WTC11 (cell line): ENCODE measurements around the gene BASP1. TPM values are rescaled to one million over a fixed set of nuclear protein-coding genes. Genes with fewer than 3 reads are reported as not detected.

Experiments
- ATAC-seq: fragments of 200-7000 bp; cut with Tn5 transposase; 2 replicates; pipeline ENCODE4 v1.10.0; 2021; ENCODE audit warnings: mild to moderate bottlenecking, moderate library complexity
- CTCF ChIA-PET: fragments of 300-600 bp; sonication (Branson Sonifier 250); formaldehyde crosslinking; loops from one replicate; lab custom pipeline; 2021; ENCODE audit warnings: antibody characterized with exemption; lab: Charles Lee
- POLR2A ChIA-PET: fragments of 350-600 bp; sonication (Branson Sonifier 250); formaldehyde crosslinking; loops from one replicate; lab custom pipeline; 2021; ENCODE audit warnings: antibody characterized with exemption; lab: Charles Lee
- DNase-seq: peaks from one replicate; pipeline ENCODE4 v3.0.0; 2021; ENCODE audit warnings: low spot score
- H3K27ac Mint-ChIP-seq: 2 replicates; pipeline ENCODE4 v1.8.0; 2021; ENCODE audit warnings: mixed read lengths
- H3K27me3 Mint-ChIP-seq: 2 replicates; pipeline ENCODE4 v1.8.0; 2021; ENCODE audit warnings: low read depth, mild to moderate bottlenecking, moderate library complexity, mixed read lengths
- H3K36me3 Mint-ChIP-seq: 2 replicates; pipeline ENCODE4 v1.8.0; 2021; ENCODE audit warnings: mixed read lengths
- H3K4me1 Mint-ChIP-seq: 2 replicates; pipeline ENCODE4 v1.8.0; 2022; ENCODE audit warnings: mixed read lengths
- H3K4me3 Mint-ChIP-seq: 2 replicates; pipeline ENCODE4 v1.8.0; 2021; ENCODE audit warnings: mild to moderate bottlenecking, moderate library complexity, mixed read lengths
- H3K9me3 Mint-ChIP-seq: 2 replicates; pipeline ENCODE4 v1.8.0; 2021; ENCODE audit warnings: mixed read lengths
- CREM ChIP-seq: sonication (generic); formaldehyde crosslinking; IDR thresholded peaks from 2 replicates; pipeline ENCODE4 v1.8.1; 2022; ENCODE audit warnings: mild to moderate bottlenecking, missing genetic modification reagents, moderate library complexity
- FOXK1 ChIP-seq: sonication (generic); formaldehyde crosslinking; IDR thresholded peaks from 2 replicates; pipeline ENCODE4 v1.8.0; 2022; ENCODE audit warnings: mild to moderate bottlenecking, moderate library complexity, missing genetic modification reagents
- IRF2 ChIP-seq: sonication (generic); formaldehyde crosslinking; IDR thresholded peaks from 2 replicates; pipeline ENCODE4 v1.8.0; 2022; ENCODE audit warnings: low read depth, missing genetic modification reagents, borderline replicate concordance
- NFATC4 ChIP-seq: fragments of 250-450 bp; sonication (Bioruptor Pico); IDR thresholded peaks from 2 replicates; pipeline ENCODE4 v1.9.0; 2021; ENCODE audit warnings: mild to moderate bottlenecking
- NR2C2 ChIP-seq: sonication (generic); formaldehyde crosslinking; IDR thresholded peaks from 2 replicates; pipeline ENCODE4 v1.8.0; 2022; ENCODE audit warnings: mild to moderate bottlenecking, missing genetic modification reagents
- TCF7 ChIP-seq: sonication (generic); formaldehyde crosslinking; IDR thresholded peaks from 2 replicates; pipeline ENCODE4 v1.8.0; 2022; ENCODE audit warnings: mild to moderate bottlenecking, low read depth, missing genetic modification reagents, moderate library complexity
- TEAD4 ChIP-seq: sonication (generic); formaldehyde crosslinking; IDR thresholded peaks from 2 replicates; pipeline ENCODE4 v1.8.0; 2022; ENCODE audit warnings: mild to moderate bottlenecking, missing genetic modification reagents
- TP53 ChIP-seq: sonication (generic); formaldehyde crosslinking; IDR thresholded peaks from 2 replicates; pipeline ENCODE4 v1.8.1; 2023; ENCODE audit warnings: mild to moderate bottlenecking, missing genetic modification reagents
- total RNA-seq: library from RNA; stranded (reverse); gene quantifications from 3 replicates; pipeline ENCODE4 v1.2.3, GENCODE V29; 2021
- TF ChIP-seq, protein P1 (sequence below): sonication (generic); formaldehyde crosslinking; IDR thresholded peaks from 2 replicates; pipeline ENCODE4 v1.8.1; 2023; ENCODE audit warnings: mild to moderate bottlenecking, missing genetic modification reagents
- TF ChIP-seq, protein P2 (sequence below): fragments of 250-450 bp; sonication (Bioruptor Pico); IDR thresholded peaks from 2 replicates; pipeline ENCODE4 v1.9.0; 2021; ENCODE audit warnings: mild to moderate bottlenecking, borderline replicate concordance
- TF ChIP-seq, protein P3 (sequence below): sonication (generic); formaldehyde crosslinking; IDR thresholded peaks from 2 replicates; pipeline ENCODE4 v1.8.1; 2023; ENCODE audit warnings: mild to moderate bottlenecking, missing genetic modification reagents, moderate library complexity
- TF ChIP-seq, protein P4 (sequence below): sonication (generic); formaldehyde crosslinking; IDR thresholded peaks from 2 replicates; pipeline ENCODE4 v1.8.0; 2022; ENCODE audit warnings: missing genetic modification reagents
- TF ChIP-seq, protein P5 (sequence below): sonication (generic); formaldehyde crosslinking; IDR thresholded peaks from 2 replicates; pipeline ENCODE4 v1.8.0; 2022; ENCODE audit warnings: mild to moderate bottlenecking, missing genetic modification reagents
- TF ChIP-seq, protein P6 (sequence below): sonication (generic); formaldehyde crosslinking; IDR thresholded peaks from 2 replicates; pipeline ENCODE4 v1.8.1; 2022; ENCODE audit warnings: mild to moderate bottlenecking, missing genetic modification reagents, moderate library complexity, borderline replicate concordance
- TF ChIP-seq, protein P7 (sequence below): sonication (generic); formaldehyde crosslinking; IDR thresholded peaks from 2 replicates; pipeline ENCODE4 v1.8.1; 2023; ENCODE audit warnings: mild to moderate bottlenecking, missing genetic modification reagents, moderate library complexity
- TF ChIP-seq, protein P8 (sequence below): sonication (generic); formaldehyde crosslinking; IDR thresholded peaks from 2 replicates; pipeline ENCODE4 v1.8.1; 2023; ENCODE audit warnings: mild to moderate bottlenecking, missing genetic modification reagents, borderline replicate concordance

The BASP1 gene
- total RNA-seq, 1 experiment from 2014 or later, result 108 TPM

DNA sequence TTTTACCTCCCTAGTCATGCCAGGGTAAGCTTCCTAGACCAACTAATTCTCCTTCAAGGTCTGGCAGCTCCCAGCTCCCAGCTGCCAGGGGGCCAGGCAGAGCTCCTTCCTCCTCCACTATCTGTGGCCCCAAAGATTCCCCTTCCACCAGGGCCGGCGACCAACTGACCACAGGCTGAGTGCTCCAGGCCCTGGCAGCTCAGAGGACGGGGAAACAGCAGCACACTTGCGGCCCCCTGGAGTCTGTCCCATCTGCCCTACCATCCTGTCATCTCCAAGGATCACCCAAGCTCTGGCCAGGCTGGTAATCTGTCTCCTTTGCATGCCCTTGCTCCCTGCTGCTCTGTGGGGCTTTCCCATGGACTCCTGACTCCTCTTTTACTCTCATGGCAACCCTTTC lies 31.2 kb upstream of the BASP1 start (continued):
- TF ChIP-seq, protein P1, sequence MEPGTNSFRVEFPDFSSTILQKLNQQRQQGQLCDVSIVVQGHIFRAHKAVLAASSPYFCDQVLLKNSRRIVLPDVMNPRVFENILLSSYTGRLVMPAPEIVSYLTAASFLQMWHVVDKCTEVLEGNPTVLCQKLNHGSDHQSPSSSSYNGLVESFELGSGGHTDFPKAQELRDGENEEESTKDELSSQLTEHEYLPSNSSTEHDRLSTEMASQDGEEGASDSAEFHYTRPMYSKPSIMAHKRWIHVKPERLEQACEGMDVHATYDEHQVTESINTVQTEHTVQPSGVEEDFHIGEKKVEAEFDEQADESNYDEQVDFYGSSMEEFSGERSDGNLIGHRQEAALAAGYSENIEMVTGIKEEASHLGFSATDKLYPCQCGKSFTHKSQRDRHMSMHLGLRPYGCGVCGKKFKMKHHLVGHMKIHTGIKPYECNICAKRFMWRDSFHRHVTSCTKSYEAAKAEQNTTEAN, result no peak
- TF ChIP-seq, protein P2, sequence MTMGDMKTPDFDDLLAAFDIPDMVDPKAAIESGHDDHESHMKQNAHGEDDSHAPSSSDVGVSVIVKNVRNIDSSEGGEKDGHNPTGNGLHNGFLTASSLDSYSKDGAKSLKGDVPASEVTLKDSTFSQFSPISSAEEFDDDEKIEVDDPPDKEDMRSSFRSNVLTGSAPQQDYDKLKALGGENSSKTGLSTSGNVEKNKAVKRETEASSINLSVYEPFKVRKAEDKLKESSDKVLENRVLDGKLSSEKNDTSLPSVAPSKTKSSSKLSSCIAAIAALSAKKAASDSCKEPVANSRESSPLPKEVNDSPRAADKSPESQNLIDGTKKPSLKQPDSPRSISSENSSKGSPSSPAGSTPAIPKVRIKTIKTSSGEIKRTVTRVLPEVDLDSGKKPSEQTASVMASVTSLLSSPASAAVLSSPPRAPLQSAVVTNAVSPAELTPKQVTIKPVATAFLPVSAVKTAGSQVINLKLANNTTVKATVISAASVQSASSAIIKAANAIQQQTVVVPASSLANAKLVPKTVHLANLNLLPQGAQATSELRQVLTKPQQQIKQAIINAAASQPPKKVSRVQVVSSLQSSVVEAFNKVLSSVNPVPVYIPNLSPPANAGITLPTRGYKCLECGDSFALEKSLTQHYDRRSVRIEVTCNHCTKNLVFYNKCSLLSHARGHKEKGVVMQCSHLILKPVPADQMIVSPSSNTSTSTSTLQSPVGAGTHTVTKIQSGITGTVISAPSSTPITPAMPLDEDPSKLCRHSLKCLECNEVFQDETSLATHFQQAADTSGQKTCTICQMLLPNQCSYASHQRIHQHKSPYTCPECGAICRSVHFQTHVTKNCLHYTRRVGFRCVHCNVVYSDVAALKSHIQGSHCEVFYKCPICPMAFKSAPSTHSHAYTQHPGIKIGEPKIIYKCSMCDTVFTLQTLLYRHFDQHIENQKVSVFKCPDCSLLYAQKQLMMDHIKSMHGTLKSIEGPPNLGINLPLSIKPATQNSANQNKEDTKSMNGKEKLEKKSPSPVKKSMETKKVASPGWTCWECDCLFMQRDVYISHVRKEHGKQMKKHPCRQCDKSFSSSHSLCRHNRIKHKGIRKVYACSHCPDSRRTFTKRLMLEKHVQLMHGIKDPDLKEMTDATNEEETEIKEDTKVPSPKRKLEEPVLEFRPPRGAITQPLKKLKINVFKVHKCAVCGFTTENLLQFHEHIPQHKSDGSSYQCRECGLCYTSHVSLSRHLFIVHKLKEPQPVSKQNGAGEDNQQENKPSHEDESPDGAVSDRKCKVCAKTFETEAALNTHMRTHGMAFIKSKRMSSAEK, result no peak
- no peak for TF ChIP-seq NR2C2 (CRISPR knock-in tag)

DNA sequence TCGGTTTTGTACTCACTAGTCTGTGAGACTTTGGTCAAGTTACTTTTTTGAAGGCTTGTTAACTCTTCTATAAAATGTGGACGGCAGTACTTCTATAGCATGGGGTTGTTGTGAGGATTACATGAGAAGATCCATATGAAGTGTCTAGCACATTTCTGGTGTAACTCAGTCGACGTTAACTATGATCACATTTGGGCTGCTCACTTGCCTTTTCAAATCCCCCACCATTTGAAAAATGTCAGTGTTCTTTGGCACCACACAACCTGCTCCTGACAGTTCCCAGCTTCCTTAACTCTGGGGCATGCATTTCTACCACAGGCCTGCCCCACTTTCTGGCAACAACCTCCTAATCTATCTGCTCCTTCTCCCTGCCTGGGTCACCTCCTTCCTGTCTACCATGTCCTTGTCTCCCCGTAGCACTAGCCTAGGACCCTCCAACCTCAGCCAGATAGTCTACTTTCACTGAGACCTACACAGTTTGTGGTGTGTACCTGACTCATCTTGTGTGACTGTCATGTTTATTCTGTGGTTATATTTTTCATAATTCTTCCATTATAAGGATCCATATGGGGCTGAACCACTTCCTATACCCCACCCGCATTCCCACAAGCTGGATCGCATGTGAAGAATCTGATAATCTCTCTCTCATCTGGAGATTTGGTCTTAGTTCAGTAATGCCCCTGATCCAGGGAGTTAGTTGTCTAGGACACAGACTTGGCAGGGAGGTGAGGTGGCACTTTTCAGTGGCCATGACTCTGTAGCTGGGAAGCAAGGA lies 30.2 kb upstream of the BASP1 start:
- Mint-ChIP-seq H3K4me3 (no peak overlapping the region), H3K4me1 (peaks cover 14% of the 10 kb centered on the region), H3K27me3 (no peaks in the 10 kb centered on the region), H3K36me3 (no peaks in the 10 kb centered on the region), H3K9me3 (peaks cover 4% of the 10 kb centered on the region), H3K27ac (no peak overlapping the region)
- ATAC-seq, result no peak
- ChIA-PET CTCF (no interaction called here), POLR2A (no interaction called here)
- TF ChIP-seq, protein P3, sequence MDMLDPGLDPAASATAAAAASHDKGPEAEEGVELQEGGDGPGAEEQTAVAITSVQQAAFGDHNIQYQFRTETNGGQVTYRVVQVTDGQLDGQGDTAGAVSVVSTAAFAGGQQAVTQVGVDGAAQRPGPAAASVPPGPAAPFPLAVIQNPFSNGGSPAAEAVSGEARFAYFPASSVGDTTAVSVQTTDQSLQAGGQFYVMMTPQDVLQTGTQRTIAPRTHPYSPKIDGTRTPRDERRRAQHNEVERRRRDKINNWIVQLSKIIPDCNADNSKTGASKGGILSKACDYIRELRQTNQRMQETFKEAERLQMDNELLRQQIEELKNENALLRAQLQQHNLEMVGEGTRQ (CRISPR knock-in tag), result no peak
- TF ChIP-seq TCF7, result no peak
- TF ChIP-seq, protein P4, sequence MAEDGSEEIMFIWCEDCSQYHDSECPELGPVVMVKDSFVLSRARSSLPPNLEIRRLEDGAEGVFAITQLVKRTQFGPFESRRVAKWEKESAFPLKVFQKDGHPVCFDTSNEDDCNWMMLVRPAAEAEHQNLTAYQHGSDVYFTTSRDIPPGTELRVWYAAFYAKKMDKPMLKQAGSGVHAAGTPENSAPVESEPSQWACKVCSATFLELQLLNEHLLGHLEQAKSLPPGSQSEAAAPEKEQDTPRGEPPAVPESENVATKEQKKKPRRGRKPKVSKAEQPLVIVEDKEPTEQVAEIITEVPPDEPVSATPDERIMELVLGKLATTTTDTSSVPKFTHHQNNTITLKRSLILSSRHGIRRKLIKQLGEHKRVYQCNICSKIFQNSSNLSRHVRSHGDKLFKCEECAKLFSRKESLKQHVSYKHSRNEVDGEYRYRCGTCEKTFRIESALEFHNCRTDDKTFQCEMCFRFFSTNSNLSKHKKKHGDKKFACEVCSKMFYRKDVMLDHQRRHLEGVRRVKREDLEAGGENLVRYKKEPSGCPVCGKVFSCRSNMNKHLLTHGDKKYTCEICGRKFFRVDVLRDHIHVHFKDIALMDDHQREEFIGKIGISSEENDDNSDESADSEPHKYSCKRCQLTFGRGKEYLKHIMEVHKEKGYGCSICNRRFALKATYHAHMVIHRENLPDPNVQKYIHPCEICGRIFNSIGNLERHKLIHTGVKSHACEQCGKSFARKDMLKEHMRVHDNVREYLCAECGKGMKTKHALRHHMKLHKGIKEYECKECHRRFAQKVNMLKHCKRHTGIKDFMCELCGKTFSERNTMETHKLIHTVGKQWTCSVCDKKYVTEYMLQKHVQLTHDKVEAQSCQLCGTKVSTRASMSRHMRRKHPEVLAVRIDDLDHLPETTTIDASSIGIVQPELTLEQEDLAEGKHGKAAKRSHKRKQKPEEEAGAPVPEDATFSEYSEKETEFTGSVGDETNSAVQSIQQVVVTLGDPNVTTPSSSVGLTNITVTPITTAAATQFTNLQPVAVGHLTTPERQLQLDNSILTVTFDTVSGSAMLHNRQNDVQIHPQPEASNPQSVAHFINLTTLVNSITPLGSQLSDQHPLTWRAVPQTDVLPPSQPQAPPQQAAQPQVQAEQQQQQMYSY, result no peak
- TF ChIP-seq, protein P5, sequence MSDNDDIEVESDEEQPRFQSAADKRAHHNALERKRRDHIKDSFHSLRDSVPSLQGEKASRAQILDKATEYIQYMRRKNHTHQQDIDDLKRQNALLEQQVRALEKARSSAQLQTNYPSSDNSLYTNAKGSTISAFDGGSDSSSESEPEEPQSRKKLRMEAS (CRISPR knock-in tag), result no peak
- DNase-seq, result no peak

DNA sequence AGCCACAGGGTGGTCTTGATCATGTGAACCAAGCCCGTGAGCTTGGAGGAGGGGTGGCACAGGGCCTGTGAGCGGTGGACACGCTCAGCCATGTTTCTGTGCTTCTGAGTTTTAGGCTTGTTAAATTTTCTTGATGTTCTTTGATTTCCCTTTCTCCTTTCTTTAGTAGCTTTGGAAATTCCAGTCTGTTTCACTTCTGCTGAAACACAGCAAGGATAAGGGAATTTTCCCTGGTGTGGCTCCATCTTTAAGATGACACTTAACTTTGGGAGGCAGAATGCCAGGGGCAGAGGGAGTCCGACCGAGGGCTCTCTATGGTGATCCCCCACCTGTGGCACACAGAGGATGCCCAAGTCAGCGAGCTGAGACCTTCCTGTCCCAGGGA lies 29.7 kb upstream of the BASP1 start:
- Mint-ChIP-seq H3K9me3 (peaks cover 4% of the 10 kb centered on the region), H3K4me1 (peaks cover 14% of the 10 kb centered on the region), H3K4me3 (no peak overlapping the region), H3K36me3 (no peaks in the 10 kb centered on the region), H3K27me3 (no peaks in the 10 kb centered on the region), H3K27ac (no peak overlapping the region)
- ChIA-PET CTCF (no interaction called here), POLR2A (no interaction called here)
- DNase-seq (no peak), ATAC-seq (no peak)
- TF ChIP-seq IRF2 (CRISPR knock-in tag) (no peak), TP53 (no peak), TEAD4 (no peak), NFATC4 (no peak), FOXK1 (CRISPR knock-in tag) (no peak), CREM (CRISPR knock-in tag) (no peak)
- TF ChIP-seq, protein P6, sequence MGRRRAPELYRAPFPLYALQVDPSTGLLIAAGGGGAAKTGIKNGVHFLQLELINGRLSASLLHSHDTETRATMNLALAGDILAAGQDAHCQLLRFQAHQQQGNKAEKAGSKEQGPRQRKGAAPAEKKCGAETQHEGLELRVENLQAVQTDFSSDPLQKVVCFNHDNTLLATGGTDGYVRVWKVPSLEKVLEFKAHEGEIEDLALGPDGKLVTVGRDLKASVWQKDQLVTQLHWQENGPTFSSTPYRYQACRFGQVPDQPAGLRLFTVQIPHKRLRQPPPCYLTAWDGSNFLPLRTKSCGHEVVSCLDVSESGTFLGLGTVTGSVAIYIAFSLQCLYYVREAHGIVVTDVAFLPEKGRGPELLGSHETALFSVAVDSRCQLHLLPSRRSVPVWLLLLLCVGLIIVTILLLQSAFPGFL, result no peak
- TF ChIP-seq, protein P7, sequence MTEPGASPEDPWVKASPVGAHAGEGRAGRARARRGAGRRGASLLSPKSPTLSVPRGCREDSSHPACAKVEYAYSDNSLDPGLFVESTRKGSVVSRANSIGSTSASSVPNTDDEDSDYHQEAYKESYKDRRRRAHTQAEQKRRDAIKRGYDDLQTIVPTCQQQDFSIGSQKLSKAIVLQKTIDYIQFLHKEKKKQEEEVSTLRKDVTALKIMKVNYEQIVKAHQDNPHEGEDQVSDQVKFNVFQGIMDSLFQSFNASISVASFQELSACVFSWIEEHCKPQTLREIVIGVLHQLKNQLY (CRISPR knock-in tag), result no peak
- TF ChIP-seq, protein P8, sequence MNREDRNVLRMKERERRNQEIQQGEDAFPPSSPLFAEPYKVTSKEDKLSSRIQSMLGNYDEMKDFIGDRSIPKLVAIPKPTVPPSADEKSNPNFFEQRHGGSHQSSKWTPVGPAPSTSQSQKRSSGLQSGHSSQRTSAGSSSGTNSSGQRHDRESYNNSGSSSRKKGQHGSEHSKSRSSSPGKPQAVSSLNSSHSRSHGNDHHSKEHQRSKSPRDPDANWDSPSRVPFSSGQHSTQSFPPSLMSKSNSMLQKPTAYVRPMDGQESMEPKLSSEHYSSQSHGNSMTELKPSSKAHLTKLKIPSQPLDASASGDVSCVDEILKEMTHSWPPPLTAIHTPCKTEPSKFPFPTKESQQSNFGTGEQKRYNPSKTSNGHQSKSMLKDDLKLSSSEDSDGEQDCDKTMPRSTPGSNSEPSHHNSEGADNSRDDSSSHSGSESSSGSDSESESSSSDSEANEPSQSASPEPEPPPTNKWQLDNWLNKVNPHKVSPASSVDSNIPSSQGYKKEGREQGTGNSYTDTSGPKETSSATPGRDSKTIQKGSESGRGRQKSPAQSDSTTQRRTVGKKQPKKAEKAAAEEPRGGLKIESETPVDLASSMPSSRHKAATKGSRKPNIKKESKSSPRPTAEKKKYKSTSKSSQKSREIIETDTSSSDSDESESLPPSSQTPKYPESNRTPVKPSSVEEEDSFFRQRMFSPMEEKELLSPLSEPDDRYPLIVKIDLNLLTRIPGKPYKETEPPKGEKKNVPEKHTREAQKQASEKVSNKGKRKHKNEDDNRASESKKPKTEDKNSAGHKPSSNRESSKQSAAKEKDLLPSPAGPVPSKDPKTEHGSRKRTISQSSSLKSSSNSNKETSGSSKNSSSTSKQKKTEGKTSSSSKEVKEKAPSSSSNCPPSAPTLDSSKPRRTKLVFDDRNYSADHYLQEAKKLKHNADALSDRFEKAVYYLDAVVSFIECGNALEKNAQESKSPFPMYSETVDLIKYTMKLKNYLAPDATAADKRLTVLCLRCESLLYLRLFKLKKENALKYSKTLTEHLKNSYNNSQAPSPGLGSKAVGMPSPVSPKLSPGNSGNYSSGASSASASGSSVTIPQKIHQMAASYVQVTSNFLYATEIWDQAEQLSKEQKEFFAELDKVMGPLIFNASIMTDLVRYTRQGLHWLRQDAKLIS (CRISPR knock-in tag), result no peak
